C4-2B (cell line): ENCODE data around the gene ABCG1.

Source experiments
- CTCF ChIP-seq: fragments of 450-650 bp; conservative IDR thresholded peaks from 2 replicates; pipeline ENCODE4 v1.5.1; 2017; ENCODE audit warnings: mild to moderate bottlenecking
- ZFX ChIP-seq: fragments of 450-650 bp; IDR thresholded peaks from 2 replicates; pipeline ENCODE4 v1.6.1; 2017

GRCh38 chr21:42194863-42195262 lies 24.1 kb upstream of the ABCG1 start:
- TF ChIP-seq ZFX (no peak), CTCF (no peak)
